HepG2 (cell line): ENCODE measurements around the gene SYCE3. TPM values are rescaled to one million over a fixed set of nuclear protein-coding genes. Genes with fewer than 3 reads are reported as not detected.

Experiments
- DNMT1 ChIP-seq: sonication (generic); formaldehyde crosslinking; IDR thresholded peaks from 2 replicates; pipeline ENCODE4 v1.5.1; 2020; ENCODE audit warnings: mild to moderate bottlenecking, missing genetic modification reagents
- KLF16 ChIP-seq, 2 experiments: sonication (generic) in 1 of 2; formaldehyde crosslinking in 1 of 2; IDR thresholded peaks; 2 replicates each; pipeline versions ENCODE4 v1.6.1 to v1.8.0; 2016 to 2023; ENCODE audit warnings: missing genetic modification reagents in 2 of 2, missing compliant biosample characterization in 1 of 2
- KLF6 ChIP-seq: IDR thresholded peaks from 2 replicates; pipeline ENCODE4 v1.8.0; 2016; ENCODE audit warnings: missing biosample characterization, missing genetic modification reagents
- LCORL ChIP-seq, 2 experiments: fragments of 450-650 bp in 1 of 2; sonication (generic) in 1 of 2; formaldehyde crosslinking in 1 of 2; IDR thresholded peaks; 2 replicates each; pipeline versions ENCODE4 v1.5.0 to v1.6.1; 2017 to 2020; ENCODE audit warnings: antibody characterized with exemption in 1 of 2, missing genetic modification reagents in 1 of 2
- MTF1 ChIP-seq: sonication (generic); formaldehyde crosslinking; IDR thresholded peaks from 2 replicates; pipeline ENCODE4 v1.5.0; 2020; ENCODE audit warnings: missing genetic modification reagents
- NFATC3 ChIP-seq: sonication (generic); formaldehyde crosslinking; IDR thresholded peaks from 2 replicates; pipeline ENCODE4 v1.5.1; 2020; ENCODE audit warnings: mild to moderate bottlenecking, missing genetic modification reagents
- ONECUT2 ChIP-seq: sonication (generic); formaldehyde crosslinking; IDR thresholded peaks from 2 replicates; pipeline ENCODE4 v1.4.0; 2020; ENCODE audit warnings: missing genetic modification reagents
- POLR2G ChIP-seq: fragments of 200-400 bp; formaldehyde crosslinking; IDR thresholded peaks from 2 replicates; pipeline ENCODE4 v1.6.1; 2018; ENCODE audit warnings: mild to moderate bottlenecking, low read depth, low read length, moderate library complexity
- RELA ChIP-seq: sonication (generic); formaldehyde crosslinking; IDR thresholded peaks from 2 replicates; pipeline ENCODE4 v1.4.0; 2020; ENCODE audit warnings: missing genetic modification reagents
- SP4 ChIP-seq: sonication (generic); formaldehyde crosslinking; IDR thresholded peaks from 2 replicates; pipeline ENCODE4 v1.8.1; 2023; ENCODE audit warnings: mild to moderate bottlenecking, missing genetic modification reagents
- THAP11 ChIP-seq: IDR thresholded peaks from 2 replicates; pipeline ENCODE4 v1.6.1; 2016; ENCODE audit warnings: missing biosample characterization, missing genetic modification reagents
- TRIM24 ChIP-seq: sonication (generic); formaldehyde crosslinking; IDR thresholded peaks from 2 replicates; pipeline ENCODE4 v1.8.0; 2022; ENCODE audit warnings: mild to moderate bottlenecking, missing genetic modification reagents
- ZFP37 ChIP-seq: sonication (generic); formaldehyde crosslinking; IDR thresholded peaks from 2 replicates; pipeline ENCODE4 v1.4.0; 2020; ENCODE audit warnings: missing genetic modification reagents, borderline replicate concordance
- ZNF225 ChIP-seq: sonication (generic); formaldehyde crosslinking; IDR thresholded peaks from 2 replicates; pipeline ENCODE4 v1.4.0; 2020; ENCODE audit warnings: mild to moderate bottlenecking, missing genetic modification reagents
- ZNF331 ChIP-seq: sonication (generic); formaldehyde crosslinking; IDR thresholded peaks from 2 replicates; pipeline ENCODE4 v1.4.0; 2020; ENCODE audit warnings: missing genetic modification reagents
- polyA plus RNA-seq, 8 experiments: library from polyadenylated mRNA; depleted of rRNA in 3 of 8; stranded (reverse) in 7 of 8; unstranded in 1 of 8; fragments of >200 nt; fragmentation: Illumina TruSeq in 4 of 8; extraction: Trizol in 4 of 8; gene quantifications; 2 replicates each; pipeline versions ENCODE4 v1.2.1 to v1.2.3, GENCODE V29; 2011 to 2016; ENCODE audit warnings: low read depth in 4 of 8, missing spikeins in 1 of 8, mixed read lengths in 1 of 8; ENCODE audit not compliant: insufficient read depth in 1 of 8
- total RNA-seq, 5 experiments: library from RNA; depleted of rRNA; stranded (reverse); fragments of >200 nt; fragmentation: Illumina TruSeq; extraction: Trizol; gene quantifications; 2 replicates each; pipeline ENCODE4 v1.2.3, GENCODE V29; 2016; ENCODE audit warnings: low read depth in 1 of 5
- TF ChIP-seq, protein P1 (sequence below): sonication (generic); formaldehyde crosslinking; IDR thresholded peaks from 2 replicates; pipeline ENCODE4 v1.5.1; 2020; ENCODE audit warnings: missing genetic modification reagents, mild to moderate bottlenecking, borderline replicate concordance
- TF ChIP-seq, protein P2 (sequence below): sonication (generic); formaldehyde crosslinking; IDR thresholded peaks from 2 replicates; pipeline ENCODE4 v1.9.0; 2021; ENCODE audit warnings: mild to moderate bottlenecking, missing genetic modification reagents
- TF ChIP-seq, protein P3 (sequence below): sonication (generic); formaldehyde crosslinking; IDR thresholded peaks from 2 replicates; pipeline ENCODE4 v1.4.0; 2020; ENCODE audit warnings: mild to moderate bottlenecking, missing genetic modification reagents
- TF ChIP-seq, protein P4 (sequence below): sonication (generic); formaldehyde crosslinking; conservative IDR thresholded peaks from 2 replicates; pipeline ENCODE4 v1.5.0; 2020; ENCODE audit warnings: missing genetic modification reagents
- TF ChIP-seq, protein P5 (sequence below): sonication (generic); formaldehyde crosslinking; conservative IDR thresholded peaks from 2 replicates; pipeline ENCODE4 v1.8.0; 2022; ENCODE audit warnings: low read depth, missing genetic modification reagents

SYCE3 gene
- total and polyA plus RNA-seq, 2 of the 13 experiments (the other 11 are each of a cell fraction or from before 2014, with no cell fraction given), result not detected

DNA sequence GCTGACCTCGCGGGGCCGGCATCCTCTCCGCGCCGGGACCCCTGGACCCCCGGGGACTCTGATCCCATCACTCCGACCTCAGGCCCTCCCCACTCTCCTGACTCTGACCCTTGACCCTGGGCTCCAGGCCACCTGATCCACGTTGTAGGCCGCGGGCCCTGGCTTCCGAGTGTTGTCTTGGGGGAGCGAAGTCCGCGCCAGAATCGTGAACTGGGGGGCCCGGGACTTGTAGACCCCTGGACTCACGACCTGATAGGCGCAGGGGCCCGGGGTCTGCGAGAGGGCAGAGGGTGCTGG lies 32.2 kb downstream of the SYCE3 start (continued):
- no peak; the same call in 1 of the 2 replicates for TF ChIP-seq ZNF225 (CRISPR knock-in tag)
- TF ChIP-seq KLF6 (CRISPR knock-in tag), result no peak; the same call in 1 of the 2 replicates
- TF ChIP-seq, protein P1, sequence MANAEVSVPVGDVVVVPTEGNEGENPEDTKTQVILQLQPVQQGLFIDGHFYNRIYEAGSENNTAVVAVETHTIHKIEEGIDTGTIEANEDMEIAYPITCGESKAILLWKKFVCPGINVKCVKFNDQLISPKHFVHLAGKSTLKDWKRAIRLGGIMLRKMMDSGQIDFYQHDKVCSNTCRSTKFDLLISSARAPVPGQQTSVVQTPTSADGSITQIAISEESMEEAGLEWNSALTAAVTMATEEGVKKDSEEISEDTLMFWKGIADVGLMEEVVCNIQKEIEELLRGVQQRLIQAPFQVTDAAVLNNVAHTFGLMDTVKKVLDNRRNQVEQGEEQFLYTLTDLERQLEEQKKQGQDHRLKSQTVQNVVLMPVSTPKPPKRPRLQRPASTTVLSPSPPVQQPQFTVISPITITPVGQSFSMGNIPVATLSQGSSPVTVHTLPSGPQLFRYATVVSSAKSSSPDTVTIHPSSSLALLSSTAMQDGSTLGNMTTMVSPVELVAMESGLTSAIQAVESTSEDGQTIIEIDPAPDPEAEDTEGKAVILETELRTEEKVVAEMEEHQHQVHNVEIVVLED (CRISPR knock-in tag), result no peak; the same call in 1 of the 2 replicates
- TF ChIP-seq ZFP37 (CRISPR knock-in tag), result no peak
- no peak; a peak in 1 of 4 replicates for TF ChIP-seq KLF16 (CRISPR knock-in tag; IDR thresholded peaks at IDR 0.05)
- TF ChIP-seq, protein P2, sequence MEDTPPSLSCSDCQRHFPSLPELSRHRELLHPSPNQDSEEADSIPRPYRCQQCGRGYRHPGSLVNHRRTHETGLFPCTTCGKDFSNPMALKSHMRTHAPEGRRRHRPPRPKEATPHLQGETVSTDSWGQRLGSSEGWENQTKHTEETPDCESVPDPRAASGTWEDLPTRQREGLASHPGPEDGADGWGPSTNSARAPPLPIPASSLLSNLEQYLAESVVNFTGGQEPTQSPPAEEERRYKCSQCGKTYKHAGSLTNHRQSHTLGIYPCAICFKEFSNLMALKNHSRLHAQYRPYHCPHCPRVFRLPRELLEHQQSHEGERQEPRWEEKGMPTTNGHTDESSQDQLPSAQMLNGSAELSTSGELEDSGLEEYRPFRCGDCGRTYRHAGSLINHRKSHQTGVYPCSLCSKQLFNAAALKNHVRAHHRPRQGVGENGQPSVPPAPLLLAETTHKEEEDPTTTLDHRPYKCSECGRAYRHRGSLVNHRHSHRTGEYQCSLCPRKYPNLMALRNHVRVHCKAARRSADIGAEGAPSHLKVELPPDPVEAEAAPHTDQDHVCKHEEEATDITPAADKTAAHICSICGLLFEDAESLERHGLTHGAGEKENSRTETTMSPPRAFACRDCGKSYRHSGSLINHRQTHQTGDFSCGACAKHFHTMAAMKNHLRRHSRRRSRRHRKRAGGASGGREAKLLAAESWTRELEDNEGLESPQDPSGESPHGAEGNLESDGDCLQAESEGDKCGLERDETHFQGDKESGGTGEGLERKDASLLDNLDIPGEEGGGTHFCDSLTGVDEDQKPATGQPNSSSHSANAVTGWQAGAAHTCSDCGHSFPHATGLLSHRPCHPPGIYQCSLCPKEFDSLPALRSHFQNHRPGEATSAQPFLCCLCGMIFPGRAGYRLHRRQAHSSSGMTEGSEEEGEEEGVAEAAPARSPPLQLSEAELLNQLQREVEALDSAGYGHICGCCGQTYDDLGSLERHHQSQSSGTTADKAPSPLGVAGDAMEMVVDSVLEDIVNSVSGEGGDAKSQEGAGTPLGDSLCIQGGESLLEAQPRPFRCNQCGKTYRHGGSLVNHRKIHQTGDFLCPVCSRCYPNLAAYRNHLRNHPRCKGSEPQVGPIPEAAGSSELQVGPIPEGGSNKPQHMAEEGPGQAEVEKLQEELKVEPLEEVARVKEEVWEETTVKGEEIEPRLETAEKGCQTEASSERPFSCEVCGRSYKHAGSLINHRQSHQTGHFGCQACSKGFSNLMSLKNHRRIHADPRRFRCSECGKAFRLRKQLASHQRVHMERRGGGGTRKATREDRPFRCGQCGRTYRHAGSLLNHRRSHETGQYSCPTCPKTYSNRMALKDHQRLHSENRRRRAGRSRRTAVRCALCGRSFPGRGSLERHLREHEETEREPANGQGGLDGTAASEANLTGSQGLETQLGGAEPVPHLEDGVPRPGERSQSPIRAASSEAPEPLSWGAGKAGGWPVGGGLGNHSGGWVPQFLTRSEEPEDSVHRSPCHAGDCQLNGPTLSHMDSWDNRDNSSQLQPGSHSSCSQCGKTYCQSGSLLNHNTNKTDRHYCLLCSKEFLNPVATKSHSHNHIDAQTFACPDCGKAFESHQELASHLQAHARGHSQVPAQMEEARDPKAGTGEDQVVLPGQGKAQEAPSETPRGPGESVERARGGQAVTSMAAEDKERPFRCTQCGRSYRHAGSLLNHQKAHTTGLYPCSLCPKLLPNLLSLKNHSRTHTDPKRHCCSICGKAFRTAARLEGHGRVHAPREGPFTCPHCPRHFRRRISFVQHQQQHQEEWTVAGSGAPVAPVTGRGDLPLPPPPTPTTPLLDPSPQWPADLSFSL (CRISPR knock-in tag), result no peak
- TF ChIP-seq ZNF331 (CRISPR knock-in tag), result no peak
- TF ChIP-seq, protein P3, sequence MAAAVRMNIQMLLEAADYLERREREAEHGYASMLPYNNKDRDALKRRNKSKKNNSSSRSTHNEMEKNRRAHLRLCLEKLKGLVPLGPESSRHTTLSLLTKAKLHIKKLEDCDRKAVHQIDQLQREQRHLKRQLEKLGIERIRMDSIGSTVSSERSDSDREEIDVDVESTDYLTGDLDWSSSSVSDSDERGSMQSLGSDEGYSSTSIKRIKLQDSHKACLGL, result peak; percentile 24; the same call in 1 of the 2 replicates
- no peak for TF ChIP-seq DNMT1 (CRISPR knock-in tag)
- no peak for TF ChIP-seq RELA (CRISPR knock-in tag)
- TF ChIP-seq, protein P4, sequence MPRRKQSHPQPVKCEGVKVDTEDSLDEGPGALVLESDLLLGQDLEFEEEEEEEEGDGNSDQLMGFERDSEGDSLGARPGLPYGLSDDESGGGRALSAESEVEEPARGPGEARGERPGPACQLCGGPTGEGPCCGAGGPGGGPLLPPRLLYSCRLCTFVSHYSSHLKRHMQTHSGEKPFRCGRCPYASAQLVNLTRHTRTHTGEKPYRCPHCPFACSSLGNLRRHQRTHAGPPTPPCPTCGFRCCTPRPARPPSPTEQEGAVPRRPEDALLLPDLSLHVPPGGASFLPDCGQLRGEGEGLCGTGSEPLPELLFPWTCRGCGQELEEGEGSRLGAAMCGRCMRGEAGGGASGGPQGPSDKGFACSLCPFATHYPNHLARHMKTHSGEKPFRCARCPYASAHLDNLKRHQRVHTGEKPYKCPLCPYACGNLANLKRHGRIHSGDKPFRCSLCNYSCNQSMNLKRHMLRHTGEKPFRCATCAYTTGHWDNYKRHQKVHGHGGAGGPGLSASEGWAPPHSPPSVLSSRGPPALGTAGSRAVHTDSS (CRISPR knock-in tag), result no peak
- TF ChIP-seq LCORL (IDR thresholded peaks at IDR 0.05), result no peak
- TF ChIP-seq LCORL (CRISPR knock-in tag; IDR thresholded peaks at IDR 0.05), result no peak
- TF ChIP-seq POLR2G, result peak; percentile 3; the same call in 1 of the 2 replicates
- no peak; the same call in none of the 2 replicates for TF ChIP-seq SP4 (CRISPR knock-in tag)
- no peak for TF ChIP-seq TRIM24
- TF ChIP-seq NFATC3, result no peak
- TF ChIP-seq THAP11 (CRISPR knock-in tag), result no peak
- no peak; the same call in 1 of the 2 replicates for TF ChIP-seq MTF1 (CRISPR knock-in tag)
- TF ChIP-seq ONECUT2 (CRISPR knock-in tag), result no peak
- TF ChIP-seq, protein P5, sequence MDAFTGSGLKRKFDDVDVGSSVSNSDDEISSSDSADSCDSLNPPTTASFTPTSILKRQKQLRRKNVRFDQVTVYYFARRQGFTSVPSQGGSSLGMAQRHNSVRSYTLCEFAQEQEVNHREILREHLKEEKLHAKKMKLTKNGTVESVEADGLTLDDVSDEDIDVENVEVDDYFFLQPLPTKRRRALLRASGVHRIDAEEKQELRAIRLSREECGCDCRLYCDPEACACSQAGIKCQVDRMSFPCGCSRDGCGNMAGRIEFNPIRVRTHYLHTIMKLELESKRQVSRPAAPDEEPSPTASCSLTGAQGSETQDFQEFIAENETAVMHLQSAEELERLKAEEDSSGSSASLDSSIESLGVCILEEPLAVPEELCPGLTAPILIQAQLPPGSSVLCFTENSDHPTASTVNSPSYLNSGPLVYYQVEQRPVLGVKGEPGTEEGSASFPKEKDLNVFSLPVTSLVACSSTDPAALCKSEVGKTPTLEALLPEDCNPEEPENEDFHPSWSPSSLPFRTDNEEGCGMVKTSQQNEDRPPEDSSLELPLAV (CRISPR knock-in tag), result no peak
